Activated B cell treated with CpG ODN at 0.5 μM for 24 hours (primary cell): ENCODE measurements around the gene PDIK1L. TPM values are rescaled to one million over a fixed set of nuclear protein-coding genes. Genes with fewer than 3 reads are reported as not detected.
"Not testable (repeated sequence)": the region's sequence is repeated elsewhere in the genome, so short reads cannot be mapped to it uniquely, and the experiment has no call there.

ENCODE experiments used
- ATAC-seq: fragments of 200-7000 bp; cut with Tn5 transposase; one replicate; pipeline ENCODE4 v1.10.0; 2021; ENCODE audit warnings: low read depth, mild to moderate bottlenecking, moderate library complexity
- CTCF ChIA-PET: fragments of 350-600 bp; sonication (Branson Sonifier 250); formaldehyde crosslinking; loops from one replicate; lab custom pipeline; 2021; ENCODE audit warnings: antibody characterized with exemption; lab: Charles Lee
- POLR2A ChIA-PET: fragments of 350-600 bp; sonication (Branson Sonifier 250); formaldehyde crosslinking; loops from one replicate; lab custom pipeline; 2021; ENCODE audit warnings: antibody characterized with exemption; lab: Charles Lee
- DNase-seq: peaks from one replicate; pipeline ENCODE4 v3.0.0; 2022
- H3K27ac Mint-ChIP-seq: one replicate; pipeline ENCODE4 v1.8.0; 2020; ENCODE audit warnings: mixed read lengths
- H3K27me3 Mint-ChIP-seq: one replicate; pipeline ENCODE4 v1.8.0; 2021; ENCODE audit warnings: mixed read lengths
- H3K36me3 Mint-ChIP-seq: one replicate; pipeline ENCODE4 v1.8.0; 2021; ENCODE audit warnings: low read depth, mixed read lengths
- H3K4me1 Mint-ChIP-seq: one replicate; pipeline ENCODE4 v1.8.0; 2021; ENCODE audit warnings: mixed read lengths
- H3K4me3 Mint-ChIP-seq: one replicate; pipeline ENCODE4 v1.8.0; 2020; ENCODE audit warnings: mild to moderate bottlenecking, mixed read lengths
- H3K9me3 Mint-ChIP-seq: one replicate; pipeline ENCODE4 v1.8.0; 2020; ENCODE audit warnings: mixed read lengths
- CTCF ChIP-seq: fragments of 200-600 bp; IDR thresholded peaks from one replicate; pipeline ENCODE4 v1.8.0; 2022; ENCODE audit warnings: antibody characterized with exemption, mild to moderate bottlenecking
- intact Hi-C: fragments of 100-400 bp; cut with micrococcal nuclease; formaldehyde crosslinking; loops from one replicate; pipeline ENCODE4 v1.15.1; 2024
- total RNA-seq: library from RNA; stranded (reverse); gene quantifications from 2 replicates; pipeline ENCODE4 v1.2.3, GENCODE V29; 2022

Gene PDIK1L
- total RNA-seq, 1 donor from 2014 or later = 10.5 TPM

- no peak for TF ChIP-seq CTCF
- ATAC-seq = no peak
- Mint-ChIP-seq H3K9me3 (no peaks in the 10 kb centered on the region), H3K4me1 (no peaks in the 10 kb centered on the region), H3K27ac (no peak overlapping the region), H3K27me3 (peaks cover 22% of the 10 kb centered on the region), H3K4me3 (no peak overlapping the region), H3K36me3 (no peaks in the 10 kb centered on the region)
- ChIA-PET POLR2A (no interaction called here), CTCF (no interaction called here)
- intact Hi-C loops = no loop called here
- no peak for DNase-seq
Measured at GRCh38 chr1:26094677-26095383, 16.8 kb upstream of the PDIK1L start.

GRCh38 chr1:26096471-26096870 lies 15.2 kb upstream of the PDIK1L start:
- Mint-ChIP-seq H3K4me3 (no peak overlapping the region), H3K27ac (no peak overlapping the region), H3K4me1 (no peaks in the 10 kb centered on the region), H3K27me3 (peaks cover 12% of the 10 kb centered on the region), H3K36me3 (no peaks in the 10 kb centered on the region), H3K9me3 (no peaks in the 10 kb centered on the region)
- TF ChIP-seq CTCF = no peak
- intact Hi-C loops = no loop called here
- ATAC-seq (no peak), DNase-seq (no peak)
- ChIA-PET CTCF (no interaction called here), POLR2A (no interaction called here)

- ATAC-seq = no peak
- POLR2A ChIA-PET = no interaction called here
Measured at GRCh38 chr1:26097696-26098095, 13.9 kb upstream of the PDIK1L start.

GRCh38 chr1:26098602-26099001 lies 13.0 kb upstream of the PDIK1L start:
- ChIA-PET POLR2A (no interaction called here), CTCF (interaction anchor here (7.5 kb wide), 1 partner anchor 46 kb away, joined by 126 read pairs; no protein-coding TSS in a partner anchor)
- DNase-seq = no peak
- ATAC-seq = no peak
- Mint-ChIP-seq H3K27me3 (peaks cover 12% of the 10 kb centered on the region), H3K4me1 (no peaks in the 10 kb centered on the region), H3K27ac (no peak overlapping the region), H3K4me3 (no peak overlapping the region), H3K36me3 (no peaks in the 10 kb centered on the region), H3K9me3 (no peaks in the 10 kb centered on the region)
- TF ChIP-seq CTCF = no peak
- intact Hi-C loops = no loop called here

More at GRCh38 chr1:26097696-26098095, 13.9 kb upstream of the PDIK1L start:
- Mint-ChIP-seq H3K27me3 (peaks cover 9% of the 10 kb centered on the region), H3K4me1 (no peaks in the 10 kb centered on the region), H3K9me3 (no peaks in the 10 kb centered on the region), H3K27ac (no peak overlapping the region), H3K4me3 (no peak overlapping the region), H3K36me3 (no peaks in the 10 kb centered on the region)
- no peak for DNase-seq
- CTCF ChIA-PET = interaction anchor here (1.5 kb wide), 1 partner anchor 9 kb away, joined by 5 read pairs; no protein-coding TSS in a partner anchor
- intact Hi-C loops = no loop called here
- no peak for TF ChIP-seq CTCF

GRCh38 chr1:26099780-26100179 lies 11.8 kb upstream of the PDIK1L start:
- no peaks in the 10 kb centered on the region for H3K4me1 Mint-ChIP-seq
- H3K9me3 Mint-ChIP-seq = no peaks in the 10 kb centered on the region
- no peak for TF ChIP-seq CTCF
- no peak for DNase-seq
- H3K27me3 Mint-ChIP-seq = peaks cover 12% of the 10 kb centered on the region
- no peaks in the 10 kb centered on the region for H3K36me3 Mint-ChIP-seq
- intact Hi-C loops = no loop called here
- CTCF ChIA-PET = interaction anchor here (1.4 to 7.5 kb wide), 2 partner anchors 44 to 51 kb away, joined by 3 to 126 read pairs; no protein-coding TSS in a partner anchor
- no peak overlapping the region for H3K27ac Mint-ChIP-seq
- POLR2A ChIA-PET = no interaction called here
- no peak overlapping the region for H3K4me3 Mint-ChIP-seq
- ATAC-seq = no peak

GRCh38 chr1:26100204-26100603 lies 11.4 kb upstream of the PDIK1L start:
- DNase-seq, H3K27ac Mint-ChIP-seq, H3K9me3 Mint-ChIP-seq, H3K4me1 Mint-ChIP-seq, H3K36me3 Mint-ChIP-seq, ATAC-seq, intact Hi-C loops, H3K4me3 Mint-ChIP-seq: not testable (repeated sequence)
- H3K27me3 Mint-ChIP-seq = peaks cover 14% of the 10 kb centered on the region
- POLR2A ChIA-PET = interaction anchor here (0.6 kb wide), 1 partner anchor 73 kb away, joined by 4 read pairs; no protein-coding TSS in a partner anchor
- CTCF ChIA-PET = interaction anchor here (1.4 to 7.5 kb wide), 2 partner anchors 44 to 50 kb away, joined by 3 to 126 read pairs; no protein-coding TSS in a partner anchor
